ENCODE data around the gene ADAT2.

ADAT2 gene

DNA sequence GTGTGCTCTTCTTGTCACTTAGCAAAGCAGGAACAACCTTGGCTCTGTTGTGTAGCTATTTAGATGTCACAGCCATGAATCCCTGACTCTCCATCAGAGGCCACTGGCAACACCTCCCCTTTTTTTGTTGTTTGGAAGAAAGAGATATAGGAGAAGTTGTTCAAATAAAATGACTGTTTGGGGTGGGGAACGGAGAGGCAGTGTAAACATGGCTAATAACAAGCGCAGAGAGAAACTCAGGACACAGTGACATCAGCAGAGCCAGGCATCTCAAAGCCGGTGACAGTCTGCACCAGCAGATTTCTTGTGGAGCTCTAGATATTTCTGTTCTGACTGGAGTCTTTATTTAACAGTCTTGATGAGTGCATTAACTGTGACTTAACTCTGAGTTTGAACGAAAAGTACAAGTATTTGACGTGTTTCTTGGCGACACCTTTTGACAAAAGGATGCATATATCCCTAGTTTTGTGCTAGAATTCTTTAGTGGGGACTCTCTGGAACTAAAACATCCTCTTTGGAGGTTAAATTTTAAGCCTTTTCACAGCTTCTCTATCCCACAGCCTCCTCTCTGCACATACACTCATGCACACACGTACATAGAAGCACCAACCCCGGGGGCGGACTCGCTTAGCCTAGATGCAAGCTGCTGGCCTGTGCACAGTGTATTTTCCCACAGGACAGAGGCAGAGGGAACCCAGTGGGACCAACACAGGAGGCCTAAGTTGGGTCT, 53.8 kb downstream of the ADAT2 start:
- no peak for DNase-seq

- DNase-seq = no peak
Measured at GRCh38 chr6:143395699-143396098, 54.8 kb downstream of the ADAT2 start.

GRCh38 chr6:143394389-143394788, 56.1 kb downstream of the ADAT2 start:
- no peak for DNase-seq

- DNase-seq = no peak
Measured at GRCh38 chr6:143390278-143390677, 60.2 kb downstream of the ADAT2 start.

GRCh38 chr6:143385636-143386035, 64.9 kb downstream of the ADAT2 start:
- no peak for DNase-seq

DNA sequence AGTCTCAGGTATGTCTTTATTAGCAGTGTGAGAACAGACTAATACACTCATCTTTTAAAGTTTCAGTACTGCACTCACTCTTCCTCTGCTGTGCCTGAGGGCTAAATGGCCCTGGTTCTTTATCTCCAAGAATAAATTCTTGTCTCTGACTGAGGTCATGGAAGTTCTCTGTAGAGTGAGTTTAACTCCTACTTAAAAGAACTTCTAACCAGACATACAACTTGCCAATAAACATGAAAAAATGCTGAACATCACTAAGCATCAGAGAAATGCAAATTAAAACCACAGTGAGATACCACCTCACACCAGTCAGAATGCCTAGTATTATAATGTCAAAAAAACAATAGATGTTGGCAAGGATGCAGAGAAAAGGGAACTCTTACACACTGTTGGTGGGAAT, 73.6 kb downstream of the ADAT2 start:
- no peak for DNase-seq

DNA sequence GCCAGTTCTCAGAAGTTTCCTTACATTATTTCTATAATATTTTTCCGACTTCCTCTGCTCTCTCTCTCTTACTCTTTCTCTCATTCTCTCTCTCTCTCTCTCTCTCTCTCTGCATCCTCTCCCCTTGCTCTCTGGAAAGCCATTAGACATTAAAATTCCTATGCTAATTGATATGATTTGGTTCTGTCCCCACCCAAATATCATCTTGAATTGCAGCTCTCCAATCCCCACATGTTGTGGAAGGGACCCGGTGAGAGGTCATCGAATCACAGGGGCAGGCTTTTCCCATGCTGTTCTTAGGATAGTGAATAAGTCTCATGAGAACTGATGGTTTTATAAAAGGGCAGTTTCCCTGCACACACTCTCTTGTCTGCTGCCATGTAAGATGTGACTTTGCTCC, 74.1 kb downstream of the ADAT2 start:
- no peak for DNase-seq

DNA sequence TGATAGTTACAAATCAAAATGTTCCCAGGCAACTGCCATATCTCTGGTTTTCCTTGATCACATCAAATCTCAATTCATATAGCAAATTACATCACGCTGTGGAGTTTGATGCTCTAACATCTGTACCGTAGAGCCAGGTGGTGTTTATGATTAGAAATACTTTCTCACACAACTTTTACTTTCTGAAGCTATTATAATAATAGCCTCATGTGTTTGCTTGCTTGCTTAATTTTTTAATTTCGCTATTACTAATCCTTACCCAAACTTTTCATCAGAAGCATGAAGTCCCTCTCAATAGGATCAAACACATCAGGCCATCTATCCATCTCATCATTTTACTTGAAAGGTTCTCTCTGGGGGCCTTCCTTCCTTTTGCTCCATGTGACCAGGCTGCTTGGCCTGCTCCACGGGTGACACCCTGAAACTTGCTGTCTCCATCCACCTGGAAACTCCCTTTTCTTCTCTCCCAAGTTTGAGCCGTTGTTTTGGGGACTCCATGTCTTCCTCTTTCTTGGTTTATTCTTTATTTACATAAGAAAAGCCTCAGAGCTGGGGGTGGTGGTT, 75.4 kb downstream of the ADAT2 start:
- DNase-seq = no peak

- no peak for DNase-seq
Measured at GRCh38 chr6:143374014-143374413, 76.5 kb downstream of the ADAT2 start.
